ENCODE data around the gene NFATC2IP.
"Not testable (repeated sequence)": the region's sequence is repeated elsewhere in the genome, so short reads cannot be mapped to it uniquely, and the experiment has no call there.

NFATC2IP gene

GRCh38 chr16:28927815-28928214 lies 22.9 kb upstream of the NFATC2IP start:
- no peak for DNase-seq

GRCh38 chr16:28930203-28930602 lies 20.5 kb upstream of the NFATC2IP start:
- no peak for DNase-seq

- DNase-seq = no peak
These were observed 20.1 kb upstream of the NFATC2IP start for GRCh38 chr16:28930652-28931051.

GRCh38 chr16:28931801-28932225 lies 18.9 kb upstream of the NFATC2IP start, which contains the start of gene CD19:
Gene CD19, plus strand, starts transcription at chr16:28931971. Its CDS starts 30 bp downstream, at chr16:28932001.
- DNase-seq = no peak

GRCh38 chr16:28932339-28933141 lies 18.2 kb upstream of the NFATC2IP start:
- no peak for DNase-seq

DNA sequence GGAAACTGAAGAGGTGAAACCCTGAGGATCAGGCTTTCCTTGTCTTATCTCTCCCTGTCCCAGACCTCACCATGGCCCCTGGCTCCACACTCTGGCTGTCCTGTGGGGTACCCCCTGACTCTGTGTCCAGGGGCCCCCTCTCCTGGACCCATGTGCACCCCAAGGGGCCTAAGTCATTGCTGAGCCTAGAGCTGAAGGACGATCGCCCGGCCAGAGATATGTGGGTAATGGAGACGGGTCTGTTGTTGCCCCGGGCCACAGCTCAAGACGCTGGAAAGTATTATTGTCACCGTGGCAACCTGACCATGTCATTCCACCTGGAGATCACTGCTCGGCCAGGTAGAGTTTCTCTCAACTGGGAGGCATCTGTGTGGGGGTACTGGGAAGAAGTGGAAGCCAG lies 17.6 kb upstream of the NFATC2IP start:
- DNase-seq = peak; percentile 22

- DNase-seq = no peak
These were observed 15.4 kb upstream of the NFATC2IP start for GRCh38 chr16:28935346-28935745.

DNA sequence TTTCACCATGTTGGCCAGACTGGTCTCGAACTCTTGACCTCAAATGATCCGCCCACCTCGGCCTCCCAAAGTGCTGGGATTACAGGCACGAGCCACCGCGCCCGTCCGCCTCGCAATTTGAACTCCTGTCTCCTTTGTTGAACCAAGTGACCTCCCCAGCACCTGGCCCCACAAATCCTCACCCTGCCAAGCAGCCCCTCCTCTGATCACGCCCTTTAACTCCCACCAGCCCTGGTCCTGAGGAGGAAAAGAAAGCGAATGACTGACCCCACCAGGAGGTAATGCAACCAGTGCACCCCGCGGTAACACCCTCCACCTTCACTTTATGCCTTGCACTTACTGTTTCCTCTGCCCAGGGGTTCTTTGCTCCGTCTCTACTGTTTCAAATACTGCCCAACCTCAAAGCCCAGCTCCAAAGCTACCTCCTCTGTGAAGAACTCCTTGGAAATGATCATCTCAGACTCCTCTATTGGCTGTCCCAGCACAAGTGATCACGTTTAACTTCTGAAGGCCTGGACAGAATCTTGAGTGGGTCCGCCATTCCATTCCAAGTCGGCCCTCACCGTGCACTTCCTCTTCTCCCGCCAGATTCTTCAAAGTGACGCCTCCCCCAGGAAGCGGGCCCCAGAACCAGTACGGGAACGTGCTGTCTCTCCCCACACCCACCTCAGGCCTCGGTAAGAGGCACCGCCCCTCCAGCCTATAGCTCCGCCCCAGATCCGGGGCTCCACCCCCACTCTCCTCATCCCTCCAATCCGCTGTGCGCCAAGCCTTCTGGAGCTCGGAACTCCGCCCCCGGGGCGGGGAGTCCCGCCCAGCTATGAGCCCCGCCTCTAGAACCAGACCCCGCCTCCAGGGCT lies 14.6 kb upstream of the NFATC2IP start:
- peak; percentile 52 for DNase-seq

DNA sequence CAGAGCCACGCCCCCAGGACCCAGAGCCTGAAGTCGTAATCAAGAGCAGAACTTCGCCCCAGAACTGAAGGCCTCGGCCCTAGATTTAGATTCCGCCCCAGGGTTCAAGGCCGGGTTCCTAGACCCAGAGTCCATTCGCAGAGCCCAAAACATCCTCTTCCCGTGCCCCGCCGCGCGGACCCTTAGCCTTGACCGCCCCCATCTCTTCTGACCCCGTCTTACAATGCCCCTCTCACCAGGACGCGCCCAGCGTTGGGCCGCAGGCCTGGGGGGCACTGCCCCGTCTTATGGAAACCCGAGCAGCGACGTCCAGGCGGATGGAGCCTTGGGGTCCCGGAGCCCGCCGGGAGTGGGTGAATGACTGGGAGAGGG lies 14.0 kb upstream of the NFATC2IP start:
- DNase-seq = no peak

DNA sequence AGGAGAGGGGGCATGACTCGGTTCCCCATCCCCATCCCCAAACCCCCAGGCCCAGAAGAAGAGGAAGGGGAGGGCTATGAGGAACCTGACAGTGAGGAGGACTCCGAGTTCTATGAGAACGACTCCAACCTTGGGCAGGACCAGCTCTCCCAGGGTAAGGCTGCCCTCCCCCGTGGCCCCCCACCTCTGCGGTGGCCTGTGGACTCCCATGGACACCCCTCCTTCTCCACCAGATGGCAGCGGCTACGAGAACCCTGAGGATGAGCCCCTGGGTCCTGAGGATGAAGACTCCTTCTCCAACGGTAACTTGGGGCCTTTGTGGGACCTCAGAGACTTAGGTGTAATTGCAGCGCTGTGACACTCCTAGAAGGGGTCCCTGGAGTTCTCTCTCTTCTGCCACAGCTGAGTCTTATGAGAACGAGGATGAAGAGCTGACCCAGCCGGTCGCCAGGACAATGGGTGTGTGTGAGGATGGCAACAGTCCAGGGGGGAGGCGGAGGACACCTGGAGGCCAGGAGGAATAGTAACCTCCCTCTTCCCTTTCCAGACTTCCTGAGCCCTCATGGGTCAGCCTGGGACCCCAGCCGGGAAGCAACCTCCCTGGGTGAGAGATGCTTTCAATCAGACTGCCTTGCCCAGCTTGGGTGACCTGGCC lies 13.4 kb upstream of the NFATC2IP start:
- DNase-seq = no peak

DNA sequence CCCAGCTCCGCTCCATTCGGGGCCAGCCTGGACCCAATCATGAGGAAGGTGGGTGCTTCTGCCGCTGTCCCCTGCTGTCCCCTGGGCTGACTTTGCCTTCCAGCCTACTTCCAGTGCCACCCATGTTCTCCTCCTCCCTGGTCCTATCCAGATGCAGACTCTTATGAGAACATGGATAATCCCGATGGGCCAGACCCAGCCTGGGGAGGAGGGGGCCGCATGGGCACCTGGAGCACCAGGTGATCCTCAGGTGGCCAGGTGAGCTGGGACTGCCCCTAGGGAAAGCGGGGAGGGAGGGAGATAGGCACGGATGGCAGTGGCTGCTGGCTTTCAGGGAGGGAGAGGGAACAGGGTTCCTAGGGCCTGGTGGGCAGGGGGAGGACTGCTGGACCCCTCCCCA lies 12.0 kb upstream of the NFATC2IP start:
- DNase-seq = no peak

DNA sequence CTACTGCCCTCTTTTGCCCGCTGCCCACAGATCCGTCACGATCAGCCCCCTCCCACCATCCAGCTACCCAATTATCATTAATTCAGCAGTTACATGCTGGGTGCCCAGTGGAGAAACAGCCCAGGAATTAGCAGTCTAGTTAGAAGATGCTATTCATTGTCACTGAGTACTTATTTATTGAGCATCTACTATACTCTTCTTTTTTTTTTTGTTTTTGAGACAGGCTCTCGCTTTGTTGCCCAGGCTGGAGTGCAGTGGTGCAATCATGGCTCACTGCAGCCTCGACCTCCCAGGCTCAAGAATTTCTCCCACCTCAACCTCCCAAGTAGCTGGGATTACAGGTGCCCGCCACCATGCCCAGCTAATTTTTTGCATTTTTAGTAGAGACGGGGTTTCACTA lies 10.9 kb upstream of the NFATC2IP start:
- DNase-seq = not testable (repeated sequence)

- DNase-seq = no peak
These were observed 7.5 kb upstream of the NFATC2IP start for GRCh38 chr16:28943281-28943680.

DNA sequence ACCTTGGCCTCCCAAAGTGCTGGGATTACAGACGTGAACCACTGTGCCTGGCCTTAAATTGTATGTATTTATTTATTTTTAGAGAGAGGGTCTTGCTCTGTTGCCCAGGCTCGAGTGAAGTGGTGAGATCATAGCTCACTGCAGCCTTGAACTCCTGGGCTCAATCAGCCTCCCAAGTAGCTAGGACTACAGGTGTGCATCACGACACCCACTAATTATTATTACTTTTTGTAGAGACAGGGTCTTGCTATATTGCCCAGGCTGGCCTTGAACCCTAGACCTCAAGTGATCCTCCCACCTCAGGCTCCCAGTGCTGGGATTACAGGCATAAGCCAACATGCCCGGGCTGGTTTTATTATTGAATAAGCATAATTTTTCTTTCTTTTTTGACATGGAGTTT lies 4.1 kb upstream of the NFATC2IP start:
- no peak for DNase-seq

DNA sequence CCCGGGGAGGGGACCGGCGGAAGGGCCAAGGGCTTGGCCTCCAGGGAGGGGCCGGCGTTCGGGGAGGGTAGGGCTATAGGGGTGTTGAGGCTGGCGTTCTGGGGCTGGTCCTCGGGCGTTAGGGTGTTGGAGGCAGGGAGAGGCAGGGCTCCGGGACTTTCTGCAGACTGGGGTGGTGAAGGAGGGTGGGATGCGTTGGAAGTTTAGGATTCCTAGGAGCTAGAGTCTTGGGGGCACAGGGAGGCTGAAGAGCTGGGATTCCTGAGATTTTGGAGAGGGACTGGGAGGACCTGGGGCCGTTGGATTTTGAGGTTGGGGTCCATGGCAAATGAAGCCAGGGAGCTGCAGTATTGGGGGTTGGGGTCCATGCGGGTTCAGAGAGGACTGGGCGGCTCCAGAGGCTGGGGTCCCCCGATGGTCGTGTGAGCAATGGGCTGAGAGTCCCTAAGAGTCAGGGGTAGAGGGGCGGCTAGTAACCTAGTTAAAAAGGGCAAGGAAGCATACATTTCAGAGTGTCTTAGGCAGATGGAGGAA lies 740 bp downstream of the NFATC2IP start:
- no peak for DNase-seq

- DNase-seq = no peak
These were observed 7.5 kb downstream of the NFATC2IP start for GRCh38 chr16:28958216-28958615.

- DNase-seq = no peak
These were observed 8.1 kb downstream of the NFATC2IP start for GRCh38 chr16:28958836-28959235.

- no peak for DNase-seq
These were observed 13.3 kb downstream of the NFATC2IP start for GRCh38 chr16:28964072-28964471.

- no peak for DNase-seq
These were observed 13.8 kb downstream of the NFATC2IP start for GRCh38 chr16:28964496-28964895.

DNA sequence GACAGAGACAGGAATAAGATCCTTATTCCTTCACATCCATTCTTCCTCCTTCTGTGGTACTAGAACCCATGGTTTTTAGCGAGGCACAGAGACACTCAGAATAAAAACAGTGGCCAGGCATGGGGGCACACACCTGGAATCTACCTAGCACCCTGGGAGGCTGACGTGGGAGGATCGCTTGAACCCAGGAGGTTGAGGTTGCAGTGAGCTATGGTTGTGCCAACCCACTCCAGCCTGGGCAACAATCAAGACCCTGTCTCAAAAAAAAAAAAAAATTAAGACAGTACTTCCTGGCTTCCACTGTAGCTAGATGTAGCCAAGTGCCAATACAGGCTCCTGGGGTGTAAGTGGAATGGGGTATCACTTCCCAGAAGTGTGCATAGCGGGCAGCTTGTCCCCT lies 16.4 kb downstream of the NFATC2IP start:
- no peak for DNase-seq

- DNase-seq = not testable (repeated sequence)
These were observed 19.0 kb downstream of the NFATC2IP start for GRCh38 chr16:28969696-28970095.

GRCh38 chr16:28974007-28974436 lies 23.3 kb downstream of the NFATC2IP start:
- DNase-seq = peak; percentile 78

All from DMS53 (cell line).